ENCODE results near the gene CLIC4.

DNA sequence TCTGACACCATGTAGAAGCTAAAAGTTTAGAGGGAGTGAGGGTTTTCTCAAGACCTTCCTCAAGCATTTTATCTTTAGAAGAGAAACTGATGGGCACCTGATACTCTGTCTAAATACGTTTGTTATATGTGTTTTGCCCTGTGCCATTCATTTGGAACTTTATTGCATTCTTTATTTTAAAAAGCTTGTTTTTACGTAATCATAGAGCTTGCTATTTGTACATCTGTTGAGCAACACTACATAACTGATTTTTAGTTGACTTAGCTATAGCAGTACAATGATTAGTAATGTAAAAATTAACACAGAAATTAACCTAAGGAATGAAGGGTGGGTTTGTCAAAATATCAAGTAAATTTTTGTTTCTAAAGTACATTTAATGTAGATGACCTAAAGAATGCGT, 96.3 kb downstream of the CLIC4 start:
- TF ChIP-seq, protein P1, sequence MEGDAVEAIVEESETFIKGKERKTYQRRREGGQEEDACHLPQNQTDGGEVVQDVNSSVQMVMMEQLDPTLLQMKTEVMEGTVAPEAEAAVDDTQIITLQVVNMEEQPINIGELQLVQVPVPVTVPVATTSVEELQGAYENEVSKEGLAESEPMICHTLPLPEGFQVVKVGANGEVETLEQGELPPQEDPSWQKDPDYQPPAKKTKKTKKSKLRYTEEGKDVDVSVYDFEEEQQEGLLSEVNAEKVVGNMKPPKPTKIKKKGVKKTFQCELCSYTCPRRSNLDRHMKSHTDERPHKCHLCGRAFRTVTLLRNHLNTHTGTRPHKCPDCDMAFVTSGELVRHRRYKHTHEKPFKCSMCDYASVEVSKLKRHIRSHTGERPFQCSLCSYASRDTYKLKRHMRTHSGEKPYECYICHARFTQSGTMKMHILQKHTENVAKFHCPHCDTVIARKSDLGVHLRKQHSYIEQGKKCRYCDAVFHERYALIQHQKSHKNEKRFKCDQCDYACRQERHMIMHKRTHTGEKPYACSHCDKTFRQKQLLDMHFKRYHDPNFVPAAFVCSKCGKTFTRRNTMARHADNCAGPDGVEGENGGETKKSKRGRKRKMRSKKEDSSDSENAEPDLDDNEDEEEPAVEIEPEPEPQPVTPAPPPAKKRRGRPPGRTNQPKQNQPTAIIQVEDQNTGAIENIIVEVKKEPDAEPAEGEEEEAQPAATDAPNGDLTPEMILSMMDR (IDR thresholded peaks at IDR 0.05; ENCODE audit: insufficient read depth, low read depth, low read length): no peak
- TF ChIP-seq EZH2 (IDR thresholded peaks at IDR 0.05; ENCODE audit: insufficient read depth, low read length): no peak

All from astrocyte (in vitro differentiated cells and primary cell).